Mesothelial cell of epicardium (in vitro differentiated cells): Measurements from ENCODE around the gene ZNF135. TPM values are rescaled to one million over a fixed set of nuclear protein-coding genes. Genes with fewer than 3 reads are reported as not detected.

Experiments used
- DNase-seq, 2 experiments: peaks; one replicate each; pipeline ENCODE4 v3.0.0; 2021; ENCODE audit warnings: low spot score in 2 of 2; ENCODE audit not compliant: unreplicated experiment in 2 of 2
- H3K27ac Mint-ChIP-seq: 2 replicates; pipeline ENCODE4 v1.8.0; 2021; ENCODE audit warnings: mixed read lengths
- H3K27me3 Mint-ChIP-seq: 2 replicates; pipeline ENCODE4 v1.8.0; 2021; ENCODE audit warnings: low read depth, mixed read lengths
- H3K36me3 Mint-ChIP-seq: 2 replicates; pipeline ENCODE4 v1.8.0; 2021; ENCODE audit warnings: mixed read lengths
- H3K4me1 Mint-ChIP-seq: 2 replicates; pipeline ENCODE4 v1.8.0; 2021; ENCODE audit warnings: mixed read lengths
- H3K4me3 Mint-ChIP-seq: 2 replicates; pipeline ENCODE4 v1.8.0; 2021; ENCODE audit warnings: mild to moderate bottlenecking, moderate library complexity, mixed read lengths
- H3K9me3 Mint-ChIP-seq: 2 replicates; pipeline ENCODE4 v1.8.0; 2021; ENCODE audit warnings: mixed read lengths
- total RNA-seq: library from RNA; stranded (reverse); gene quantifications from 3 replicates; pipeline ENCODE4 v1.2.1, GENCODE V29; 2021
- TF ChIP-seq, protein P1 (sequence below): fragments of 200-600 bp; sonication (generic); IDR thresholded peaks from one replicate; pipeline ENCODE4 v1.5.0; 2021; ENCODE audit warnings: antibody characterized with exemption; ENCODE audit not compliant: unreplicated experiment

Gene ZNF135
- total RNA-seq, 1 donor from 2014 or later = 12.5 TPM

DNA sequence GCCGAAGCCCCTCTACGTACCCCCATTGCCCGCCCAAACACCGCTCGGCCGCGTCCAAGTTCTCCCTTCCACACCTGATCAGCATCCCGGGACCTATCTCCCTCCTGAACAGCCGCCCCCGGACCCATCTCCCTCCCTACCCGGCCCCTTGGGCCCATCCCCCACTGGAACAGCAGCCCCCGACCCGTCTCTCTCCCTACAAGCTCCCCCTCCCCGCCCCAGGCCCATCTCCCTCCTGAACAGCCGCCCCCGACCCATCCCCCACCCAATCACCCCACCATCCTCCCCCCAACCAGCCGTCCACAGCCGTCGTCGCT lies 24.6 kb upstream of the ZNF135 start:
- DNase-seq = no peak

DNA sequence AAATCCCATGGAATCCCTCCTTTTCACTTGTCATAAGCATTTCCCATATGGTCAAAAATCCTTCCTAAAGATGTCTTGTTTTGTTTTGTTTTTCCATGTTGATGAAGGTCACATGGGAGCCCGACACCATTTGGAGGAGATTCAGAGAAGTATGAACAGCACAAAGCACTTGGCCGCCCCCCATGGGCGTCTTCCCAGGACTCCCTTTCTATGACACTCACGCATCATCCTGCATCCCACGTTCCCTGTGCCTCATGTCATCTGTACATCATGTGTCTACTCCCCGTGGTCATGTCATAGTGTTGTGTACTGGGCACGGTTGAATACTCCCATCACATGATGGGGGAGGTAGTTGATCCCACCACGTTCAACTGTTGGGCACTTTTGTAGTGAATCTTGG lies 23.2 kb upstream of the ZNF135 start:
- TF ChIP-seq, protein P1, sequence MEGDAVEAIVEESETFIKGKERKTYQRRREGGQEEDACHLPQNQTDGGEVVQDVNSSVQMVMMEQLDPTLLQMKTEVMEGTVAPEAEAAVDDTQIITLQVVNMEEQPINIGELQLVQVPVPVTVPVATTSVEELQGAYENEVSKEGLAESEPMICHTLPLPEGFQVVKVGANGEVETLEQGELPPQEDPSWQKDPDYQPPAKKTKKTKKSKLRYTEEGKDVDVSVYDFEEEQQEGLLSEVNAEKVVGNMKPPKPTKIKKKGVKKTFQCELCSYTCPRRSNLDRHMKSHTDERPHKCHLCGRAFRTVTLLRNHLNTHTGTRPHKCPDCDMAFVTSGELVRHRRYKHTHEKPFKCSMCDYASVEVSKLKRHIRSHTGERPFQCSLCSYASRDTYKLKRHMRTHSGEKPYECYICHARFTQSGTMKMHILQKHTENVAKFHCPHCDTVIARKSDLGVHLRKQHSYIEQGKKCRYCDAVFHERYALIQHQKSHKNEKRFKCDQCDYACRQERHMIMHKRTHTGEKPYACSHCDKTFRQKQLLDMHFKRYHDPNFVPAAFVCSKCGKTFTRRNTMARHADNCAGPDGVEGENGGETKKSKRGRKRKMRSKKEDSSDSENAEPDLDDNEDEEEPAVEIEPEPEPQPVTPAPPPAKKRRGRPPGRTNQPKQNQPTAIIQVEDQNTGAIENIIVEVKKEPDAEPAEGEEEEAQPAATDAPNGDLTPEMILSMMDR = no peak
- Mint-ChIP-seq H3K9me3 (peaks cover 19% of the 10 kb centered on the region), H3K27me3 (peaks cover 2% of the 10 kb centered on the region), H3K4me3 (peak overlapping the region; percentile 69), H3K4me1 (peaks cover 2% of the 10 kb centered on the region), H3K36me3 (peaks cover 16% of the 10 kb centered on the region), H3K27ac (no peak overlapping the region)
- DNase-seq = no peak

More for the DNA sequence above, 24.6 kb upstream of the ZNF135 start:
- Mint-ChIP-seq H3K27me3 (peaks cover 2% of the 10 kb centered on the region), H3K9me3 (peaks cover 18% of the 10 kb centered on the region), H3K27ac (no peak overlapping the region), H3K36me3 (peaks cover 16% of the 10 kb centered on the region), H3K4me3 (peak overlapping the region; percentile 69), H3K4me1 (peaks cover 2% of the 10 kb centered on the region)
- TF ChIP-seq, protein P1 = no peak

DNA sequence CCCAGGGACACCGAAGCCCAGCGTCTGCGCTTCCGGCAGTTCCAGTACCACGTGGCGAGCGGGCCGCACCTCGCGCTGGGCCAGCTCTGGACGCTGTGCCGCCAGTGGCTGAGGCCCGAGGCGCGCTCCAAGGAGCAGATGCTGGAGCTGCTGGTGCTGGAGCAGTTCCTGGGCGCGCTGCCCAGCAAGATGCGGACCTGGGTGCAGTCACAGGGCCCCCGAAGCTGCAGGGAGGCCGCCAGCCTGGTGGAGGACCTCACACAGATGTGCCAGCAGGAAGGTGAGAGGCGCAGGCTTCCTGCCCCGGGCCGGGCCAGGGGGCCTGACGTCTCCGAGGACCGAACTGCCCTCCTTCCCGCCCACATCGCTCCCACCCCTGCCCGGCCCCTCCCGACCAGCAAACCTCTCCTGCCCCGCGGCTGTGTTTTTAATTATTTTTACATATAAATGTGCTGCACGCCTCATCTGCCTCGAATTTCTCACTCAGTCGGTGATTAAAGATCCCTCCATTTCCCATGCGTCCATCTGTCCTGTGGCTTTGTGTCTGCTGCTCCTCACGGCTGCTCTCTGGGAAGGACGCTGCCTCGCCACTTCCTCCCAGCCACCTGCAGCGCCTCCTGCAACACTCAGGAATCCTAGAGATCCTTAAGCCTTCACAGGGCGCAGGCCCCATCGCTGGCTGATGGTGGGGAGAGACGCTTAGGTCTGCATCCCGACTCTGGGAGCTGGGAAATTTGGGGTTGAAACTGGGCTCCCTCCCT lies 21.0 kb upstream of the ZNF135 start:
- H3K4me3 Mint-ChIP-seq = no peak overlapping the region
- TF ChIP-seq, protein P1 = no peak
- H3K27me3 Mint-ChIP-seq = peaks cover 2% of the 10 kb centered on the region
- DNase-seq = no peak
- no peak overlapping the region for H3K27ac Mint-ChIP-seq
- peaks cover 30% of the 10 kb centered on the region for H3K9me3 Mint-ChIP-seq
- H3K36me3 Mint-ChIP-seq = peaks cover 16% of the 10 kb centered on the region
- H3K4me1 Mint-ChIP-seq = peaks cover 2% of the 10 kb centered on the region

DNA sequence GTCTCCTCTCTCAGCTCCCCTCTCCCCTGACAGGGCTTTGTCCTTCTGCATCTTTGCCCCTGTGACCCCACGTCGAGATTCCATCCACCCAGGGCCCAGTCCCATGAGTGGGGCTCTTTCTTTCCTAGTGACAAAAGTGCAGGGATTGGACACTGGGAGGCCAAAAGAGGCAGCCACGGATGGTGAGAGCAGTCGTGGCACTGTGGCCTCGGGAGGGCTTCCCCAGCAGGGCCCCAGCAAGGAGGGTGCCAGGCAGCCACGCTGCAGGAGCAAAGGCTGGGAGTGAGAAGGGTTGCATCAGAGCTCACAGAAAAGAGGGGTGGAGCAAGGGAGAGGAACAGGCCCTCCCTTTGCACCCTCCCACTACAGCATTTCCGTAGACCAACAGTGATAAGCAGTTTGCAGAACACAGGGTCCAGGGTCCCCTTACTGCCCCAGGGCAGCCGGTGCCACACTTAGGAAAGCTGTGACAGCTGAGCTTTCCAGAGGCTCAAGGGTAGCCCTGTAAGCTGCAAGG lies 20.3 kb upstream of the ZNF135 start:
- peaks cover 2% of the 10 kb centered on the region for H3K4me1 Mint-ChIP-seq
- no peak for DNase-seq
- peaks cover 35% of the 10 kb centered on the region for H3K9me3 Mint-ChIP-seq
- H3K27ac Mint-ChIP-seq = no peak overlapping the region
- TF ChIP-seq, protein P1 = no peak
- H3K4me3 Mint-ChIP-seq = no peak overlapping the region
- H3K36me3 Mint-ChIP-seq = peaks cover 16% of the 10 kb centered on the region
- H3K27me3 Mint-ChIP-seq = peaks cover 2% of the 10 kb centered on the region

DNA sequence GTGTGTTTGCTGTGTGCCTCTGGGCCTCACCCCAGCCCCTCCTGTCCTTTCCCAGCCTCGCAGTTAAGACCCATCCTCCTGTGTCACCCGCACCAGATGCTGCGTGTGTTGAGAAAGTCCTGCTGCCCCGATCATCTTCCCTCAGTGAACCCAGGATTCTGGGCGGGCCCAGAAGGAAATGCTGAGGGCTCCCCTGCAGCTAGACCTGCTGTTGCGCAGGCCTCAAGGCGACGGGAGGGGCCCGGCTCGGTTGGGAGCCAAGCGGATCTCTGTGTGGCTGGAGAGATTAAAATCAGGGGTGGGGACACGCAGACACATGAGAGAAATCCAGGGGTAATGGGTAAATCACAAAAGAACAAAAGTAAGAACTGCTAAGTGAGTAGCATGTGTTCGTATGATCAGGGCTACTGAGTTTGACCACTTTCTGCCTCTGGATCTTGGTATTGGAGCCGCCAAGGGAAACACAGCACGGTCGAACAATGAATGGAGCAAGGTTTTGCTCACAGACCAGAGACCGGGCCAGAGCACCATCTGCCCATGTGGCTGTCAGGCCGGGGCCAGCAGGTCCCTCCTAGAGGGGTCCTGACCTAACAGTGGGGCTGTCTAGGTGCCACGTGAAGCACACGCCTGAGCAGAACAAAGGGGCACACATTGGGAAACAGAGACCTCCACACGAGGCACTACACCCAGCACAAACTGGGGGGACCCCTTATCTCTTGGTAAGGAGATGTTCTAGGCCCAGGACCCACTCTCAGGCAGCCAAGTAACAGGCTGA lies 18.1 kb upstream of the ZNF135 start:
- Mint-ChIP-seq H3K4me3 (no peak overlapping the region), H3K36me3 (peaks cover 9% of the 10 kb centered on the region), H3K27ac (no peak overlapping the region), H3K27me3 (peaks cover 2% of the 10 kb centered on the region), H3K4me1 (peaks cover 2% of the 10 kb centered on the region), H3K9me3 (peaks cover 30% of the 10 kb centered on the region)
- DNase-seq = no peak
- TF ChIP-seq, protein P1 = no peak
